Measurements from ENCODE around the gene TTC28.
"Not testable (repeated sequence)": the region's sequence is repeated elsewhere in the genome, so short reads cannot be mapped to it uniquely, and the experiment has no call there.

The TTC28 gene

GRCh38 chr22:28473258-28473657, 206.4 kb downstream of the TTC28 start:
- Histone ChIP-seq H3K27me3 (ENCODE audit: control insufficient read depth in 1 of 2, insufficient read depth in 2 of 2, low read length in 2 of 2) (no peaks in the 10 kb centered on the region), H3K9ac (ENCODE audit: low read length) (no peak overlapping the region), H3K36me3 (ENCODE audit: insufficient read depth, low read length) (no peaks in the 10 kb centered on the region), H3K4me1 (ENCODE audit: insufficient read depth, low read length) (no peaks in the 10 kb centered on the region), H3K4me3 (ENCODE audit: low read depth in 1 of 2, low read length in 2 of 2) (no peak overlapping the region), H3K27ac (ENCODE audit: low read depth, low read length) (no peak overlapping the region), H3K9me3 (ENCODE audit: low read length) (no peaks in the 10 kb centered on the region)

GRCh38 chr22:28467055-28467454, 212.6 kb downstream of the TTC28 start:
- H3K4me1 ChIP-seq (ENCODE audit: insufficient read depth, low read length); H3K36me3 ChIP-seq (ENCODE audit: insufficient read depth, low read length); H3K4me3 ChIP-seq (ENCODE audit: low read depth in 1 of 2, low read length in 2 of 2); H3K9ac ChIP-seq (ENCODE audit: low read length); H3K27me3 ChIP-seq (ENCODE audit: control insufficient read depth in 1 of 2, insufficient read depth in 2 of 2, low read length in 2 of 2); H3K27ac ChIP-seq (ENCODE audit: low read depth, low read length); H3K9me3 ChIP-seq (ENCODE audit: low read length): not testable (repeated sequence)

- Histone ChIP-seq H3K9ac (ENCODE audit: low read length) (no peak overlapping the region), H3K4me3 (ENCODE audit: low read depth in 1 of 2, low read length in 2 of 2) (no peak overlapping the region), H3K36me3 (ENCODE audit: insufficient read depth, low read length) (no peaks in the 10 kb centered on the region), H3K27me3 (ENCODE audit: control insufficient read depth in 1 of 2, insufficient read depth in 2 of 2, low read length in 2 of 2) (no peaks in the 10 kb centered on the region), H3K4me1 (ENCODE audit: insufficient read depth, low read length) (no peaks in the 10 kb centered on the region), H3K9me3 (ENCODE audit: low read length) (no peaks in the 10 kb centered on the region), H3K27ac (ENCODE audit: low read depth, low read length) (no peak overlapping the region)
Observed at GRCh38 chr22:28466399-28466798, 213.2 kb downstream of the TTC28 start.

GRCh38 chr22:28465841-28466240, 213.8 kb downstream of the TTC28 start:
- H3K9ac ChIP-seq (ENCODE audit: low read length): no peak overlapping the region
- no peaks in the 10 kb centered on the region for H3K4me1 ChIP-seq (ENCODE audit: insufficient read depth, low read length)
- no peaks in the 10 kb centered on the region for H3K9me3 ChIP-seq (ENCODE audit: low read length)
- no peaks in the 10 kb centered on the region for H3K27me3 ChIP-seq (ENCODE audit: control insufficient read depth in 1 of 2, insufficient read depth in 2 of 2, low read length in 2 of 2)
- H3K27ac ChIP-seq (ENCODE audit: low read depth, low read length): no peak overlapping the region
- H3K36me3 ChIP-seq (ENCODE audit: insufficient read depth, low read length): no peaks in the 10 kb centered on the region
- no peak overlapping the region for H3K4me3 ChIP-seq (ENCODE audit: low read depth in 1 of 2, low read length in 2 of 2)

GRCh38 chr22:28464127-28464526, 215.5 kb downstream of the TTC28 start:
- no peak overlapping the region for H3K4me3 ChIP-seq (ENCODE audit: low read depth in 1 of 2, low read length in 2 of 2)
- no peak overlapping the region for H3K27ac ChIP-seq (ENCODE audit: low read depth, low read length)
- H3K36me3 ChIP-seq (ENCODE audit: insufficient read depth, low read length): no peaks in the 10 kb centered on the region
- no peaks in the 10 kb centered on the region for H3K4me1 ChIP-seq (ENCODE audit: insufficient read depth, low read length)
- H3K9ac ChIP-seq (ENCODE audit: low read length): no peak overlapping the region
- H3K9me3 ChIP-seq (ENCODE audit: low read length): no peaks in the 10 kb centered on the region
- no peaks in the 10 kb centered on the region for H3K27me3 ChIP-seq (ENCODE audit: control insufficient read depth in 1 of 2, insufficient read depth in 2 of 2, low read length in 2 of 2)

GRCh38 chr22:28463408-28463807, 216.2 kb downstream of the TTC28 start:
- H3K4me1 ChIP-seq (ENCODE audit: insufficient read depth, low read length); H3K9ac ChIP-seq (ENCODE audit: low read length); H3K4me3 ChIP-seq (ENCODE audit: low read depth in 1 of 2, low read length in 2 of 2); H3K27ac ChIP-seq (ENCODE audit: low read depth, low read length); H3K9me3 ChIP-seq (ENCODE audit: low read length); H3K27me3 ChIP-seq (ENCODE audit: control insufficient read depth in 1 of 2, insufficient read depth in 2 of 2, low read length in 2 of 2); H3K36me3 ChIP-seq (ENCODE audit: insufficient read depth, low read length): not testable (repeated sequence)

- no peaks in the 10 kb centered on the region for H3K9me3 ChIP-seq (ENCODE audit: low read length)
- H3K4me1 ChIP-seq (ENCODE audit: insufficient read depth, low read length): no peaks in the 10 kb centered on the region
- no peak overlapping the region for H3K4me3 ChIP-seq (ENCODE audit: low read depth in 1 of 2, low read length in 2 of 2)
- no peaks in the 10 kb centered on the region for H3K36me3 ChIP-seq (ENCODE audit: insufficient read depth, low read length)
- H3K27me3 ChIP-seq (ENCODE audit: control insufficient read depth in 1 of 2, insufficient read depth in 2 of 2, low read length in 2 of 2): no peaks in the 10 kb centered on the region
- no peak overlapping the region for H3K9ac ChIP-seq (ENCODE audit: low read length)
- H3K27ac ChIP-seq (ENCODE audit: low read depth, low read length): no peak overlapping the region
Observed at GRCh38 chr22:28462901-28463300, 216.7 kb downstream of the TTC28 start.

- H3K4me1 ChIP-seq (ENCODE audit: insufficient read depth, low read length): no peaks in the 10 kb centered on the region
- no peaks in the 10 kb centered on the region for H3K36me3 ChIP-seq (ENCODE audit: insufficient read depth, low read length)
- no peak overlapping the region for H3K4me3 ChIP-seq (ENCODE audit: low read depth in 1 of 2, low read length in 2 of 2)
- H3K27ac ChIP-seq (ENCODE audit: low read depth, low read length): no peak overlapping the region
- no peaks in the 10 kb centered on the region for H3K9me3 ChIP-seq (ENCODE audit: low read length)
- no peaks in the 10 kb centered on the region for H3K27me3 ChIP-seq (ENCODE audit: control insufficient read depth in 1 of 2, insufficient read depth in 2 of 2, low read length in 2 of 2)
- no peak overlapping the region for H3K9ac ChIP-seq (ENCODE audit: low read length)
Observed at GRCh38 chr22:28462041-28462440, 217.6 kb downstream of the TTC28 start.

GRCh38 chr22:28454431-28455064, 225.1 kb downstream of the TTC28 start:
- H3K9me3 ChIP-seq (ENCODE audit: low read length): no peaks in the 10 kb centered on the region
- H3K27me3 ChIP-seq (ENCODE audit: control insufficient read depth in 1 of 2, insufficient read depth in 2 of 2, low read length in 2 of 2): no peaks in the 10 kb centered on the region
- H3K9ac ChIP-seq (ENCODE audit: low read length): no peak overlapping the region
- H3K4me3 ChIP-seq (ENCODE audit: low read depth in 1 of 2, low read length in 2 of 2): no peak overlapping the region
- H3K36me3 ChIP-seq (ENCODE audit: insufficient read depth, low read length): no peaks in the 10 kb centered on the region
- H3K4me1 ChIP-seq (ENCODE audit: insufficient read depth, low read length): no peaks in the 10 kb centered on the region
- no peak overlapping the region for H3K27ac ChIP-seq (ENCODE audit: low read depth, low read length)

- Histone ChIP-seq H3K9ac (ENCODE audit: low read length) (no peak overlapping the region), H3K4me3 (ENCODE audit: low read depth in 1 of 2, low read length in 2 of 2) (no peak overlapping the region), H3K36me3 (ENCODE audit: insufficient read depth, low read length) (no peaks in the 10 kb centered on the region), H3K9me3 (ENCODE audit: low read length) (no peaks in the 10 kb centered on the region), H3K27ac (ENCODE audit: low read depth, low read length) (no peak overlapping the region), H3K27me3 (ENCODE audit: control insufficient read depth in 1 of 2, insufficient read depth in 2 of 2, low read length in 2 of 2) (no peaks in the 10 kb centered on the region), H3K4me1 (ENCODE audit: insufficient read depth, low read length) (no peaks in the 10 kb centered on the region)
Observed at GRCh38 chr22:28450109-28450508, 229.5 kb downstream of the TTC28 start.

GRCh38 chr22:28449041-28449440, 230.6 kb downstream of the TTC28 start:
- no peaks in the 10 kb centered on the region for H3K36me3 ChIP-seq (ENCODE audit: insufficient read depth, low read length)
- no peak overlapping the region for H3K4me3 ChIP-seq (ENCODE audit: low read depth in 1 of 2, low read length in 2 of 2)

GRCh38 chr22:28448625-28449024, 231.0 kb downstream of the TTC28 start:
- H3K9me3 ChIP-seq (ENCODE audit: low read length): no peaks in the 10 kb centered on the region
- H3K27me3 ChIP-seq (ENCODE audit: control insufficient read depth in 1 of 2, insufficient read depth in 2 of 2, low read length in 2 of 2): no peaks in the 10 kb centered on the region
- no peak overlapping the region for H3K9ac ChIP-seq (ENCODE audit: low read length)
- H3K36me3 ChIP-seq (ENCODE audit: insufficient read depth, low read length): no peaks in the 10 kb centered on the region
- H3K27ac ChIP-seq (ENCODE audit: low read depth, low read length): no peak overlapping the region
- no peak overlapping the region for H3K4me3 ChIP-seq (ENCODE audit: low read depth in 1 of 2, low read length in 2 of 2)
- H3K4me1 ChIP-seq (ENCODE audit: insufficient read depth, low read length): no peaks in the 10 kb centered on the region

More at GRCh38 chr22:28449041-28449440, 230.6 kb downstream of the TTC28 start:
- Histone ChIP-seq H3K9me3 (ENCODE audit: low read length) (no peaks in the 10 kb centered on the region), H3K27me3 (ENCODE audit: control insufficient read depth in 1 of 2, insufficient read depth in 2 of 2, low read length in 2 of 2) (no peaks in the 10 kb centered on the region), H3K27ac (ENCODE audit: low read depth, low read length) (no peak overlapping the region), H3K4me1 (ENCODE audit: insufficient read depth, low read length) (no peaks in the 10 kb centered on the region), H3K9ac (ENCODE audit: low read length) (no peak overlapping the region)

Data from muscle layer of colon (tissue), 2 donors.